Bronchial epithelial cell (primary cell): Measurements from ENCODE around the gene RAP2A. TPM values are rescaled to one million over a fixed set of nuclear protein-coding genes. Genes with fewer than 3 reads are reported as not detected.
A peak's percentile ranks its signal among the peaks of the same experiment; 100 is the strongest.

Source experiments
- DNase-seq: peaks from one replicate; pipeline ENCODE4 v3.0.0-alpha.2; 2010; ENCODE audit warnings: low read depth
- FAIRE-seq: peaks from 2 replicates; lab custom pipeline; 2011; peaks lifted over from hg19 to GRCh38; lab: Jason Lieb, UNC
- H3K27me3 ChIP-seq: 2 replicates; pipeline ENCODE4 v1.5.1; 2011; ENCODE audit warnings: low read length; ENCODE audit not compliant: control insufficient read depth, insufficient read depth
- H3K36me3 ChIP-seq: 2 replicates; pipeline ENCODE4 v1.5.1; 2011; ENCODE audit warnings: low read length; ENCODE audit not compliant: control insufficient read depth, insufficient read depth
- H3K4me3 ChIP-seq: 2 replicates; pipeline ENCODE4 v1.5.1; 2011; ENCODE audit warnings: mild to moderate bottlenecking, low read depth, low read length, control low read depth
- CTCF ChIP-seq: IDR thresholded peaks from 2 replicates; pipeline ENCODE4 v1.5.1; 2011; ENCODE audit warnings: mild to moderate bottlenecking, moderate library complexity, low read length, control low read depth, inconsistent platforms; ENCODE audit not compliant: insufficient read depth, severe bottlenecking
- total RNA-seq: library from RNA; depleted of rRNA; stranded (reverse); fragments of >200 nt; gene quantifications from 2 replicates; pipeline ENCODE4 v1.2.1, GENCODE V29; 2014

The RAP2A gene
- total RNA-seq, 1 donor from 2014 or later, result 47.7 TPM

- Histone ChIP-seq H3K36me3 (no peaks in the 10 kb centered on the region), H3K4me3 (no peak overlapping the region), H3K27me3 (no peaks in the 10 kb centered on the region)
- no peak for FAIRE-seq
- TF ChIP-seq CTCF, result no peak
- no peak for DNase-seq
Observed at GRCh38 chr13:97430296-97430695, 3.7 kb upstream of the RAP2A start.

- H3K4me3 ChIP-seq, result no peak overlapping the region
- no peak for DNase-seq
- no peaks in the 10 kb centered on the region for H3K27me3 ChIP-seq
- FAIRE-seq, result no peak
- no peaks in the 10 kb centered on the region for H3K36me3 ChIP-seq
- no peak for TF ChIP-seq CTCF
Observed at GRCh38 chr13:97431171-97431764, 2.7 kb upstream of the RAP2A start.

GRCh38 chr13:97432232-97432916, 1.6 kb upstream of the RAP2A start:
- Histone ChIP-seq H3K4me3 (peak overlapping the region; percentile 63), H3K27me3 (no peaks in the 10 kb centered on the region), H3K36me3 (no peaks in the 10 kb centered on the region)
- DNase-seq, result no peak
- TF ChIP-seq CTCF, result no peak
- FAIRE-seq, result no peak

GRCh38 chr13:97432917-97433726, 847 bp upstream of the RAP2A start:
- Histone ChIP-seq H3K36me3 (no peaks in the 10 kb centered on the region), H3K27me3 (no peaks in the 10 kb centered on the region), H3K4me3 (peak overlapping the region; percentile 63)
- TF ChIP-seq CTCF, result no peak
- FAIRE-seq, result peak; percentile 98
- DNase-seq, result peak; percentile 100

GRCh38 chr13:97434397-97435201, 630 bp downstream of the RAP2A start:
- FAIRE-seq (no peak), DNase-seq (peak; percentile 8)

More at GRCh38 chr13:97434397-97435201, 630 bp downstream of the RAP2A start:
- Histone ChIP-seq H3K36me3 (no peaks in the 10 kb centered on the region), H3K27me3 (no peaks in the 10 kb centered on the region), H3K4me3 (peak overlapping the region; percentile 78)
- no peak for TF ChIP-seq CTCF
